NCI-H345 (cell line): ENCODE measurements around the gene DENND1C.
A peak's percentile ranks its signal among the peaks of the same experiment; 100 is the strongest.
"Not testable (repeated sequence)": the region's sequence is repeated elsewhere in the genome, so short reads cannot be mapped to it uniquely, and the experiment has no call there.

ENCODE experiments used
- DNase-seq: peaks from one replicate; lab custom pipeline; 2025; lab: John Stamatoyannopoulos, UW

Gene DENND1C

GRCh38 chr19:6453951-6454565, 27.5 kb downstream of the DENND1C start:
- no peak for DNase-seq

GRCh38 chr19:6452899-6453298, 28.7 kb downstream of the DENND1C start:
- DNase-seq = no peak

GRCh38 chr19:6452223-6452614, 29.4 kb downstream of the DENND1C start:
- no peak for DNase-seq

DNA sequence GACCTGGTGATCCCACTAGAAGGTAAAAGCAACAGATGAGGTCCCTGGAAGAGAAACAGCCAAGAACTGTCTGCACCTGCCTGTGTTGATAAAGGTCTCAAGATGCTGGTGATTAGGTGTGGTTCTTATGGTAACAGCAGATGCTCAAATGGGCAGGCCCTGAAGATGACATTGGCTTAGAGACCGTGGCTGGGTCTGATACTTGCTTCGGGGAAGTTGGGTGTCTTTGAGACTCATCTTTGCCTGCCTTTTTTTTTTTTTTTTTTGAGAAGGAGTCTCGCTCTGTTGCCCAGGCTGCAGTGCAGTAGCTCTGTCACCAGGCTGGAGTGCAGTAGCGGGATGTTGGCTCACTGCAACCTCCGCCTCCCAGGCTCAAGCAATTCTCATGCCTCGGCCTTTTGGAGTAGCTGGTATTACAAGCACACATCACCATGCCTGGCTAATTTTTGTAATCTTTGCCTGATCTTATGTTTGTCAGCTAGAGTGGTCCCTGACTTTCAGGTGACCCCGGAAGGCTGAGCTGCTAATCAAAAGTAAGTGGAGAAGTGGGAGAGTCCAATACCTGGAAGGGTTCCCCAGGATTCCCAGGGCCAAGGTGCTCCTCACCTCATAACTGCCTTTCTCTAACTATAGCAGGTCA, 29.9 kb downstream of the DENND1C start:
- DNase-seq = no peak

DNA sequence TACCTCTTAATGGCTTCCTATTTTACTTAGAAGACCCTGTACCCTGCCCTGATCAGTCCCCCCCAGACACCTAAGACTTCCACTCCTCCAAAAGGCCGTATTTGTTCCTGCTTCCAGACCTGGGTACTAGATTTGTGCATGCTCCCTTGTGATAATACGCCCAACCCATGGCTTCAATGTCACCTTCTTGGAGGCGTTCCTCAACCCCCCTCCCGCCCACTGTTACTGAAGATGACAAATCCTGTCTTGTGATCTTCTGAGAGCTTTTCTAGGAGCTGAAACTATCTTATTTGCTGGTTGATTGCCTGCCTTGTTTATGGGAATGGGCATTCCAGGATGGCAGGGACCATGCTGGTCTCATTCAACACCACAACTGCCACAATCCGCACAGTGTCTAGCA, 31.4 kb downstream of the DENND1C start:
- DNase-seq = no peak

- no peak for DNase-seq
Measured at GRCh38 chr19:6448045-6448444, 33.5 kb downstream of the DENND1C start.

GRCh38 chr19:6446452-6446851, 35.1 kb downstream of the DENND1C start:
- no peak for DNase-seq

GRCh38 chr19:6443986-6444385, 37.6 kb downstream of the DENND1C start:
- DNase-seq = no peak

DNA sequence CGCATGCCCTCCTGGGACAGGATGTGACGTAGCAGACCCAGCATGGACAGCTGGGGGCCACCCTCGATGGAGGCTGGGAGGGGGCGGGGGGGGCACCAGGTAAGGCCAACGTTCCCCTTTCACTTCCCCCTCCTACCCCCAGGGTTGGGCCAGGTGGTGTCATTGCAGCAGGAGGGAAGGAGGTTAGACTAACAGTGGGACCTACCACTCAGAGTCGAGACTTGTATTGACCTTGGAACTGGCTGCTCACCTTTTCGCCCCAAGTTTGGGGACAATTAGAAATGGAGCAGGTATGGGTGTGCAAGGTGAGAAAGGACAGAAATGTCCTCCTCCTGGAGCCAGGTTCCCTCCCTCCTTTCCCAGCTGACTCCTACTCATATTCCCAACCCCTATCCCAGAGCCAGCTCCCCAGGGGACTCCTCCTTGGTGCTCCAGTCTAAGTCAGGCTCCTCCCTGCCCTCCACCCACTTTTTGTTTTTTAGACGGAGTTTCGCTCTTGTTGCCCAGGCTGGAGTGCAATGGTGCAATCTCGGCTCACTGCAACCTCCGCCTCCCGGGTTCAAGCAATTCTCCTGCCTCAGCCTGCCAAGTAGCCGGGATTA, 39.4 kb downstream of the DENND1C start:
- no peak for DNase-seq

- no peak for DNase-seq
Measured at GRCh38 chr19:6440905-6441304, 40.7 kb downstream of the DENND1C start.

GRCh38 chr19:6439743-6440142, 41.8 kb downstream of the DENND1C start:
- DNase-seq = no peak

GRCh38 chr19:6433663-6434062, 47.9 kb downstream of the DENND1C start, which contains the start of gene SLC25A41:
TSS of gene SLC25A41 (minus strand) at chr19:6433763. CDS start at chr19:6433693, 70 bp downstream.
- no peak for DNase-seq

GRCh38 chr19:6433165-6433564, 48.4 kb downstream of the DENND1C start:
- no peak for DNase-seq

GRCh38 chr19:6431891-6432290, 49.7 kb downstream of the DENND1C start:
- DNase-seq = no peak

GRCh38 chr19:6429419-6430221, 52.0 kb downstream of the DENND1C start:
- DNase-seq = no peak

GRCh38 chr19:6428692-6429418, 52.7 kb downstream of the DENND1C start:
- not testable (repeated sequence) for DNase-seq

GRCh38 chr19:6427131-6427530, 54.5 kb downstream of the DENND1C start:
- no peak for DNase-seq

DNA sequence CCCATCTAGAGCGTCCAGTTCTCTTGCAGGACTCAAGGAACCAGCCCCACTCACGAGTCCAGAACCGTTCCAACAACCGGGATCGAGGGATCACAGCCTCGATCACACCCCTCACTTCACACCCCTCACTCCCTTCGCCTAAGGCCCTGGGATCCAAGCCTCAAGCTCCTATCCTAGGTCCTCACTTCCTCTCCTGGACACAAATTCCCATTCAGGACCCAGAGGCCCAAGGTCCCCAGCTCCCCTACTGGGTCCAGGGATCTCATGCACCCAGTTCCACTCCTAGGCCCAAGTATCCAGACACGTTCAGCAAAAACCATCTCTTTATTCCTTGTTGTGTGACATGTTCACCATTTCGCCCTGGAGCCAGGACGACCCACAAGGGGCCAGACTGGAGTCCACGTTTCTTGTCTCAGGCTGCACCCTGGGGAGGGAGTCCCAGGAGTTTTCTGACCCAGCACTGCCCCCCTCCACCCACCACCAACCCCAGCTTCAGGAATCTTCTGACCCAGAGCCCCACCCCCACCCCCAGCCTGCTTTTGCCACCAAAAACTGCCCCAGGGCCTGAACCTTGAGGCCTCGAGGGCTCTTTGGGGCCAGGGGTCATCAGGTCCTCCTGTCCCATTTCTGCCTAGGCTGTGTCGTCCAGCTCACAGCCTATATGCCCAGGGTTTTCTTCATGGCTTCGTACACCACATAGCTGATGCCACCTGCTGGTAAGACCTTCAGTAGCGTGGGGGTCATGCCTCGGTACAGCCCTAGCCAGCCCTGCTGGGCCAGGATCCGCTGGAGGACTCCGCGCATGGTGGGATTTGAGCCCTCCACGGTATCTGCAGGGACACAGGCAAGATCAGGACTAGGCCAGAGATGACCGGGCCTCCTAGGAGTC, 55.6 kb downstream of the DENND1C start:
- no peak for DNase-seq

- DNase-seq = peak; percentile 100
Measured at GRCh38 chr19:6424939-6425731, 56.5 kb downstream of the DENND1C start.
